Measurements from ENCODE around the gene PACSIN2. TPM values are rescaled to one million over a fixed set of nuclear protein-coding genes. Genes with fewer than 3 reads are reported as not detected.

The PACSIN2 gene
- total RNA-seq, 1 donor from 2014 or later: 87.8 TPM

- no peak overlapping the region for H2AFZ ChIP-seq (ENCODE audit: low read depth, low read length)
- peaks cover 52% of the 10 kb centered on the region for H4K20me1 ChIP-seq (ENCODE audit: insufficient read depth, low read length)
- DNase-seq (ENCODE audit: low read depth): no peak
- no peaks in the 10 kb centered on the region for H3K9me3 Mint-ChIP-seq (ENCODE audit: unreplicated experiment)
- peak overlapping the region; percentile 90 for H3K27ac ChIP-seq (ENCODE audit: low read depth, low read length)
- H3K36me3 ChIP-seq (ENCODE audit: insufficient read depth, low read length): no peaks in the 10 kb centered on the region
- peaks cover 3% of the 10 kb centered on the region for H3K4me1 Mint-ChIP-seq (ENCODE audit: low read depth, unreplicated experiment)
- peaks cover 5% of the 10 kb centered on the region for H3K36me3 Mint-ChIP-seq (ENCODE audit: low read depth, unreplicated experiment)
- H3K79me2 ChIP-seq (ENCODE audit: insufficient read depth, low read length): peaks cover 58% of the 10 kb centered on the region
- no peaks in the 10 kb centered on the region for H3K27me3 Mint-ChIP-seq (ENCODE audit: low read depth, unreplicated experiment)
- peak overlapping the region; percentile 88 for H3K4me3 ChIP-seq (ENCODE audit: insufficient read depth, low read depth, low read length)
- H3K4me2 ChIP-seq (ENCODE audit: low read length): peak overlapping the region; percentile 95
- no peak for TF ChIP-seq EZH2 (IDR thresholded peaks at IDR 0.05; ENCODE audit: insufficient read depth, low read length)
- TF ChIP-seq CTCF (IDR thresholded peaks at IDR 0.05; ENCODE audit: insufficient read depth, low read depth, low read length): no peak
- FAIRE-seq: no peak
- peaks cover 4% of the 10 kb centered on the region for H3K9me3 ChIP-seq (ENCODE audit: insufficient read depth, low read depth, low read length)
- no peaks in the 10 kb centered on the region for H3K27me3 ChIP-seq (ENCODE audit: insufficient read depth, low read length)
- H3K9ac ChIP-seq (ENCODE audit: low read length): peak overlapping the region; percentile 97
- H3K27ac Mint-ChIP-seq (ENCODE audit: unreplicated experiment): peak overlapping the region; percentile 95
- peaks cover 13% of the 10 kb centered on the region for H3K4me1 ChIP-seq (ENCODE audit: insufficient read depth, low read length)
- peak overlapping the region; percentile 91 for H3K4me3 Mint-ChIP-seq (ENCODE audit: unreplicated experiment)
Observed at GRCh38 chr22:42855721-42856120, 159.2 kb downstream of the PACSIN2 start.

- peak overlapping the region; percentile 80 for H3K4me3 Mint-ChIP-seq (ENCODE audit: unreplicated experiment)
- Histone ChIP-seq H3K36me3 (ENCODE audit: insufficient read depth, low read length) (no peaks in the 10 kb centered on the region), H4K20me1 (ENCODE audit: insufficient read depth, low read length) (peaks cover 58% of the 10 kb centered on the region), H3K9me3 (ENCODE audit: insufficient read depth, low read depth, low read length) (peaks cover 4% of the 10 kb centered on the region), H2AFZ (ENCODE audit: low read depth, low read length) (no peak overlapping the region), H3K4me1 (ENCODE audit: insufficient read depth, low read length) (peaks cover 13% of the 10 kb centered on the region), H3K27ac (ENCODE audit: low read depth, low read length) (no peak overlapping the region), H3K4me3 (ENCODE audit: insufficient read depth, low read depth, low read length) (no peak overlapping the region), H3K4me2 (ENCODE audit: low read length) (peak overlapping the region; percentile 95), H3K27me3 (ENCODE audit: insufficient read depth, low read length) (no peaks in the 10 kb centered on the region), H3K79me2 (ENCODE audit: insufficient read depth, low read length) (peaks cover 63% of the 10 kb centered on the region), H3K9ac (ENCODE audit: low read length) (no peak overlapping the region)
- peak overlapping the region; percentile 26 for H3K27ac Mint-ChIP-seq (ENCODE audit: unreplicated experiment)
- no peak for FAIRE-seq
- peaks cover 3% of the 10 kb centered on the region for H3K4me1 Mint-ChIP-seq (ENCODE audit: low read depth, unreplicated experiment)
- H3K9me3 Mint-ChIP-seq (ENCODE audit: unreplicated experiment): no peaks in the 10 kb centered on the region
- DNase-seq (ENCODE audit: low read depth): no peak
- TF ChIP-seq CTCF (IDR thresholded peaks at IDR 0.05; ENCODE audit: insufficient read depth, low read depth, low read length): no peak
- no peak for TF ChIP-seq EZH2 (IDR thresholded peaks at IDR 0.05; ENCODE audit: insufficient read depth, low read length)
- H3K36me3 Mint-ChIP-seq (ENCODE audit: low read depth, unreplicated experiment): peaks cover 5% of the 10 kb centered on the region
- no peaks in the 10 kb centered on the region for H3K27me3 Mint-ChIP-seq (ENCODE audit: low read depth, unreplicated experiment)
Observed at GRCh38 chr22:42855211-42855610, 159.7 kb downstream of the PACSIN2 start.

GRCh38 chr22:42848941-42849550 is 165.9 kb downstream of the PACSIN2 start:
- Histone ChIP-seq H3K4me2 (ENCODE audit: low read length) (peak overlapping the region; percentile 2), H3K27ac (ENCODE audit: low read depth, low read length) (no peak overlapping the region), H3K4me3 (ENCODE audit: insufficient read depth, low read depth, low read length) (no peak overlapping the region), H3K4me1 (ENCODE audit: insufficient read depth, low read length) (peaks cover 17% of the 10 kb centered on the region), H2AFZ (ENCODE audit: low read depth, low read length) (no peak overlapping the region), H3K79me2 (ENCODE audit: insufficient read depth, low read length) (peaks cover 69% of the 10 kb centered on the region), H3K9ac (ENCODE audit: low read length) (no peak overlapping the region), H3K9me3 (ENCODE audit: insufficient read depth, low read depth, low read length) (no peaks in the 10 kb centered on the region), H3K27me3 (ENCODE audit: insufficient read depth, low read length) (no peaks in the 10 kb centered on the region), H3K36me3 (ENCODE audit: insufficient read depth, low read length) (peaks cover 11% of the 10 kb centered on the region), H4K20me1 (ENCODE audit: insufficient read depth, low read length) (peaks cover 81% of the 10 kb centered on the region)
- Mint-ChIP-seq H3K27ac (ENCODE audit: unreplicated experiment) (no peak overlapping the region), H3K4me1 (ENCODE audit: low read depth, unreplicated experiment) (peaks cover 8% of the 10 kb centered on the region), H3K9me3 (ENCODE audit: unreplicated experiment) (no peaks in the 10 kb centered on the region), H3K4me3 (ENCODE audit: unreplicated experiment) (no peak overlapping the region), H3K36me3 (ENCODE audit: low read depth, unreplicated experiment) (peaks cover 12% of the 10 kb centered on the region), H3K27me3 (ENCODE audit: low read depth, unreplicated experiment) (no peaks in the 10 kb centered on the region)
- FAIRE-seq: no peak
- no peak for DNase-seq (ENCODE audit: low read depth)
- no peak for TF ChIP-seq CTCF (IDR thresholded peaks at IDR 0.05; ENCODE audit: insufficient read depth, low read depth, low read length)
- TF ChIP-seq EZH2 (IDR thresholded peaks at IDR 0.05; ENCODE audit: insufficient read depth, low read length): no peak

Data from astrocyte (in vitro differentiated cells and primary cell).